Osteocyte (in vitro differentiated cells): ENCODE data around the gene RYR3. TPM values are rescaled to one million over a fixed set of nuclear protein-coding genes. Genes with fewer than 3 reads are reported as not detected.
A peak's percentile ranks its signal among the peaks of the same experiment; 100 is the strongest.

Source experiments
- DNase-seq: peaks from one replicate; pipeline ENCODE4 v3.0.0; 2021; ENCODE audit warnings: mixed read lengths; ENCODE audit not compliant: unreplicated experiment; ENCODE audit errors: extremely low spot score
- H3K27ac Mint-ChIP-seq: one replicate; pipeline ENCODE4 v1.8.0; 2021; ENCODE audit warnings: mild to moderate bottlenecking, mixed read lengths; ENCODE audit not compliant: unreplicated experiment
- H3K27me3 Mint-ChIP-seq: one replicate; pipeline ENCODE4 v1.8.0; 2021; ENCODE audit warnings: mixed read lengths; ENCODE audit not compliant: unreplicated experiment
- H3K36me3 Mint-ChIP-seq: one replicate; pipeline ENCODE4 v1.8.0; 2021; ENCODE audit warnings: mixed read lengths; ENCODE audit not compliant: unreplicated experiment
- H3K4me1 Mint-ChIP-seq: one replicate; pipeline ENCODE4 v1.8.0; 2021; ENCODE audit warnings: mixed read lengths; ENCODE audit not compliant: unreplicated experiment
- H3K4me3 Mint-ChIP-seq: one replicate; pipeline ENCODE4 v1.8.0; 2021; ENCODE audit warnings: mild to moderate bottlenecking, moderate library complexity, mixed read lengths; ENCODE audit not compliant: unreplicated experiment
- H3K9me3 Mint-ChIP-seq: one replicate; pipeline ENCODE4 v1.8.0; 2021; ENCODE audit warnings: mixed read lengths; ENCODE audit not compliant: unreplicated experiment
- total RNA-seq: library from RNA; stranded (reverse); gene quantifications from 2 replicates; pipeline ENCODE4 v1.2.1, GENCODE V29; 2021
- TF ChIP-seq, protein P1 (sequence below): fragments of 200-600 bp; sonication (generic); IDR thresholded peaks from 2 replicates; pipeline ENCODE4 v1.5.0; 2021; ENCODE audit warnings: antibody characterized with exemption, mild to moderate bottlenecking, moderate library complexity

RYR3 gene
- total RNA-seq, 1 donor from 2014 or later, result not detected

DNA sequence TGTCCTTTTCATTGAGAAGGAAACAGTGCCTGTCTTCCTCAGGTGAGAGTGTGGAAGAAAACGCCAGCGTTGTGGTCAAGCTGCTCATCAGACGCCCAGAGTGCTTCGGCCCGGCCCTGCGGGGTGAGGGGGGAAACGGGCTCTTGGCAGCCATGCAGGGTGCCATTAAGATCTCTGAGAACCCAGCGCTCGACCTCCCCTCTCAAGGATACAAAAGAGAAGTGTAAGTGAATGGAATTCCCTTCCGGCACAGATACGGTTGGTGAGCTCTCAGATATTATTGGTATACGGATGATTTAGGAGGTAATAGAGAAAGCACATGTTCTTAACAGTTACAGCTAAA lies 411.9 kb downstream of the RYR3 start:
- no peak for DNase-seq
- TF ChIP-seq, protein P1, sequence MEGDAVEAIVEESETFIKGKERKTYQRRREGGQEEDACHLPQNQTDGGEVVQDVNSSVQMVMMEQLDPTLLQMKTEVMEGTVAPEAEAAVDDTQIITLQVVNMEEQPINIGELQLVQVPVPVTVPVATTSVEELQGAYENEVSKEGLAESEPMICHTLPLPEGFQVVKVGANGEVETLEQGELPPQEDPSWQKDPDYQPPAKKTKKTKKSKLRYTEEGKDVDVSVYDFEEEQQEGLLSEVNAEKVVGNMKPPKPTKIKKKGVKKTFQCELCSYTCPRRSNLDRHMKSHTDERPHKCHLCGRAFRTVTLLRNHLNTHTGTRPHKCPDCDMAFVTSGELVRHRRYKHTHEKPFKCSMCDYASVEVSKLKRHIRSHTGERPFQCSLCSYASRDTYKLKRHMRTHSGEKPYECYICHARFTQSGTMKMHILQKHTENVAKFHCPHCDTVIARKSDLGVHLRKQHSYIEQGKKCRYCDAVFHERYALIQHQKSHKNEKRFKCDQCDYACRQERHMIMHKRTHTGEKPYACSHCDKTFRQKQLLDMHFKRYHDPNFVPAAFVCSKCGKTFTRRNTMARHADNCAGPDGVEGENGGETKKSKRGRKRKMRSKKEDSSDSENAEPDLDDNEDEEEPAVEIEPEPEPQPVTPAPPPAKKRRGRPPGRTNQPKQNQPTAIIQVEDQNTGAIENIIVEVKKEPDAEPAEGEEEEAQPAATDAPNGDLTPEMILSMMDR, result no peak
- Mint-ChIP-seq H3K27me3 (no peaks in the 10 kb centered on the region), H3K4me3 (no peak overlapping the region), H3K27ac (no peak overlapping the region), H3K4me1 (peaks cover 11% of the 10 kb centered on the region), H3K36me3 (no peaks in the 10 kb centered on the region), H3K9me3 (no peaks in the 10 kb centered on the region)

DNA sequence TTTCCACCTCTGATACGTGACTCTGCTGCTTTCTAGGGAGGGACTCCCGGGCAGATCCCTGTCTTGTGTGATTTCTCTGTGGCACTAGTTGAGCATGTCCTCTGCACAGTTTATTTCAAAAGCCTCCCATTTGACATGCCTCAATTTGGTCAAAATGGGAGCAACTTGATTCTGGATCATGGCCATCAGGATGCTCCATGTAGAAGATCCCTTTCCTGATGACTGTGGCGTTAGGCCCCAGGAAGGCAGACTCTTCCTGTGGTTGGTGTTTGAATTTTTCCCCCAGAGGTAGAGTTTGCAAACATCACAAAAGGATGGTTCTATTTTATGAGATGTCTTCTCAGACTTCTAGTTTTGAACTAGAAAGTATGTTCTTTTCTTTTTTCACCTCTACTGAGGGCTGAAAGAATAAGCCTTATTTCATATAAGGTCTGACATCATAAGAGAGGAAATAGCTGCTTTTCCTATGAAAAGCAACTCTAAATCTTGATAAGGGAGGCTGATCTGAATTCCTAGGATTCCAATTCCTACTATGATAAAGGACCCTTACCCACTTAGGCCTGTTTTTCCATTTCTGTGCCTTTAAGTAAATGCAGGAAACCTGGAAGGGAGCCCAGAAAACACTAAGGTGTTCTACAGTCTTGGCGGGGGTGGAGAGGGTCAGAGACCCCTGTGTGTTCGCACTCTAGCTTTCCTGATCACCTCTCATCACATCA lies 413.7 kb downstream of the RYR3 start:
- Mint-ChIP-seq H3K9me3 (no peaks in the 10 kb centered on the region), H3K36me3 (no peaks in the 10 kb centered on the region), H3K4me3 (no peak overlapping the region), H3K27me3 (no peaks in the 10 kb centered on the region), H3K4me1 (peaks cover 11% of the 10 kb centered on the region), H3K27ac (no peak overlapping the region)
- no peak for DNase-seq
- TF ChIP-seq, protein P1, result no peak

DNA sequence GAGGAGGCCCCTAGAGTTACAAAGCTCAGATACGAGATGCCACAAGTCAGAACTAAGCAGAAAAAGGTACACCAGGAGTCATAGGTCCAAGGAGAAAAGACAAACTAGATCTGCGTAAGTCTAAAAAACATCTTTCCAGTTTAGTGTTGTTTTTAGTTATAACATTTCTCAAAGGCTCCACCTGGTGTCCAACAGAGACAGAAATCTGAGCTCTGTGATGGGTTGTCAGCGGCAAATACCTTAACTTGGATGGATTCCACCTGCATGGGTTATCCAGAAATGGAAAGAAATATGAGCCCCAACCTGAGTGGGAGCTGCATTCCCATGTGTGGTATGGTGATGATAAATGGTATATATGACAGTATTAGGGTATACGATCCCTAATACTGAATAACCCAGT lies 418.9 kb downstream of the RYR3 start:
- H3K4me1 Mint-ChIP-seq, result no peaks in the 10 kb centered on the region
- no peak overlapping the region for H3K27ac Mint-ChIP-seq
- no peaks in the 10 kb centered on the region for H3K36me3 Mint-ChIP-seq
- TF ChIP-seq, protein P1, result peak; percentile 39
- no peak overlapping the region for H3K4me3 Mint-ChIP-seq
- no peak for DNase-seq
- no peaks in the 10 kb centered on the region for H3K9me3 Mint-ChIP-seq
- H3K27me3 Mint-ChIP-seq, result no peaks in the 10 kb centered on the region

DNA sequence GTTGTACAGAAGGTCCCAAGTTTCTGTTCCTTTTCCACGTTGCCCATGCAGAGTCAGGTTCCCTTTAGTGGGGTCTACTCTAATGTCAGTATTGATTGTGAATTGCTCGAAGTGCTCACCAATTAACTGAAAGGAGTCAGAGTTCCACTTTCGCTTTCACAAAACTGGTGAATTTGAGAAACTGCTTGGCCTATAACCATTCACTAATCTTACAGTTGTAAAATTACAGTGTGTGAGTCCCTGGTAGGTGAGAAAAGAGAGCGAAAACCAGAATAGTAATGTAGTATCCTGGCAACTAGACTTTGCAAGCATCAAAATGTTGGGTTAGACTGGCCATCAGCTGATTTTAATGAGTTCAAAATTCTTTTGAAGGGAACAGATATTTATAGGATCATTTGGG lies 420.0 kb downstream of the RYR3 start:
- DNase-seq, result no peak
- TF ChIP-seq, protein P1, result no peak
- H3K27me3 Mint-ChIP-seq, result no peaks in the 10 kb centered on the region
- H3K27ac Mint-ChIP-seq, result no peak overlapping the region
- H3K36me3 Mint-ChIP-seq, result no peaks in the 10 kb centered on the region
- no peak overlapping the region for H3K4me3 Mint-ChIP-seq
- H3K4me1 Mint-ChIP-seq, result no peaks in the 10 kb centered on the region
- no peaks in the 10 kb centered on the region for H3K9me3 Mint-ChIP-seq

DNA sequence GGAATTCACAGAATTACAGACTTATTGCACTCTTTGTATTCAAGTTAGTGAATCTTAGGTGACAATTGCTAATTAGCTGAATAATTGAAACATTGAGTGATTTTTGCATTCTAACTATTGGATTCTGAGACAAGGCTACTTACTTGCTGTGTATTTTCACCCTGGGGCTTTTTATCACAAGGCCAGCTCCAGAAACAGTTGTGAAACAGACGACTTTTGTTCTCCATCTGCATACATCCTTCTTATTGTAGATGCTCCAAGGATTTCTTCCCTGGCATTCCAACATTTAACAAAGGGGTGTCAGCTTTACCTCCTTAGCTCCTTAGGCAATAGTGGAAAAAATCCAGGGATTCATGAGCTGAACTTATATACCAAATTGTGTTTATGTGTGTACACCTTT lies 424.4 kb downstream of the RYR3 start:
- H3K27ac Mint-ChIP-seq, result no peak overlapping the region
- H3K4me3 Mint-ChIP-seq, result no peak overlapping the region
- peaks cover 8% of the 10 kb centered on the region for H3K4me1 Mint-ChIP-seq
- no peaks in the 10 kb centered on the region for H3K36me3 Mint-ChIP-seq
- TF ChIP-seq, protein P1, result no peak
- no peak for DNase-seq
- H3K27me3 Mint-ChIP-seq, result peaks cover 12% of the 10 kb centered on the region
- H3K9me3 Mint-ChIP-seq, result no peaks in the 10 kb centered on the region
